ENCODE results near the gene RGS7BP. TPM values are rescaled to one million over a fixed set of nuclear protein-coding genes. Genes with fewer than 3 reads are reported as not detected.

RGS7BP gene
- total and polyA plus RNA-seq, 2 experiments from 2014 or later: 3.3 to 5.4 TPM

- H3K4me1 Mint-ChIP-seq: peaks cover 8% of the 10 kb centered on the region
- no peak overlapping the region for H3K27ac ChIP-seq (ENCODE audit: low read depth)
- no peaks in the 10 kb centered on the region for H3K79me2 ChIP-seq (replicated peaks; ENCODE audit: insufficient read depth)
Observed at GRCh38 chr5:64534033-64534432, 28.2 kb downstream of the RGS7BP start.

More at GRCh38 chr5:64534033-64534432, 28.2 kb downstream of the RGS7BP start:
- H3K9me3 Mint-ChIP-seq: no peaks in the 10 kb centered on the region
- no peaks in the 10 kb centered on the region for H3K27me3 ChIP-seq (ENCODE audit: insufficient read depth)
- H3F3A ChIP-seq (replicated peaks; ENCODE audit: low read depth): no peaks in the 10 kb centered on the region
- no peak overlapping the region for H2AFZ ChIP-seq
- no peaks in the 10 kb centered on the region for H3K36me3 Mint-ChIP-seq (ENCODE audit: low read depth)
- H3K27ac Mint-ChIP-seq: no peak overlapping the region
- no peak for TF ChIP-seq POLR2AphosphoS5 (IDR thresholded peaks at IDR 0.05; ENCODE audit: low read depth)
- TF ChIP-seq EZH2phosphoT487 (IDR thresholded peaks at IDR 0.05; ENCODE audit: unreplicated experiment): no peak
- TF ChIP-seq NANOG (IDR thresholded peaks at IDR 0.05; ENCODE audit: borderline replicate concordance): no peak
- TF ChIP-seq ZNF114 (CRISPR knock-in tag; IDR thresholded peaks at IDR 0.05): no peak
- TF ChIP-seq CTCF (conservative IDR thresholded peaks at IDR 0.05; ENCODE audit: low read depth in 2 of 2): no peak
- TF ChIP-seq, protein P1, sequence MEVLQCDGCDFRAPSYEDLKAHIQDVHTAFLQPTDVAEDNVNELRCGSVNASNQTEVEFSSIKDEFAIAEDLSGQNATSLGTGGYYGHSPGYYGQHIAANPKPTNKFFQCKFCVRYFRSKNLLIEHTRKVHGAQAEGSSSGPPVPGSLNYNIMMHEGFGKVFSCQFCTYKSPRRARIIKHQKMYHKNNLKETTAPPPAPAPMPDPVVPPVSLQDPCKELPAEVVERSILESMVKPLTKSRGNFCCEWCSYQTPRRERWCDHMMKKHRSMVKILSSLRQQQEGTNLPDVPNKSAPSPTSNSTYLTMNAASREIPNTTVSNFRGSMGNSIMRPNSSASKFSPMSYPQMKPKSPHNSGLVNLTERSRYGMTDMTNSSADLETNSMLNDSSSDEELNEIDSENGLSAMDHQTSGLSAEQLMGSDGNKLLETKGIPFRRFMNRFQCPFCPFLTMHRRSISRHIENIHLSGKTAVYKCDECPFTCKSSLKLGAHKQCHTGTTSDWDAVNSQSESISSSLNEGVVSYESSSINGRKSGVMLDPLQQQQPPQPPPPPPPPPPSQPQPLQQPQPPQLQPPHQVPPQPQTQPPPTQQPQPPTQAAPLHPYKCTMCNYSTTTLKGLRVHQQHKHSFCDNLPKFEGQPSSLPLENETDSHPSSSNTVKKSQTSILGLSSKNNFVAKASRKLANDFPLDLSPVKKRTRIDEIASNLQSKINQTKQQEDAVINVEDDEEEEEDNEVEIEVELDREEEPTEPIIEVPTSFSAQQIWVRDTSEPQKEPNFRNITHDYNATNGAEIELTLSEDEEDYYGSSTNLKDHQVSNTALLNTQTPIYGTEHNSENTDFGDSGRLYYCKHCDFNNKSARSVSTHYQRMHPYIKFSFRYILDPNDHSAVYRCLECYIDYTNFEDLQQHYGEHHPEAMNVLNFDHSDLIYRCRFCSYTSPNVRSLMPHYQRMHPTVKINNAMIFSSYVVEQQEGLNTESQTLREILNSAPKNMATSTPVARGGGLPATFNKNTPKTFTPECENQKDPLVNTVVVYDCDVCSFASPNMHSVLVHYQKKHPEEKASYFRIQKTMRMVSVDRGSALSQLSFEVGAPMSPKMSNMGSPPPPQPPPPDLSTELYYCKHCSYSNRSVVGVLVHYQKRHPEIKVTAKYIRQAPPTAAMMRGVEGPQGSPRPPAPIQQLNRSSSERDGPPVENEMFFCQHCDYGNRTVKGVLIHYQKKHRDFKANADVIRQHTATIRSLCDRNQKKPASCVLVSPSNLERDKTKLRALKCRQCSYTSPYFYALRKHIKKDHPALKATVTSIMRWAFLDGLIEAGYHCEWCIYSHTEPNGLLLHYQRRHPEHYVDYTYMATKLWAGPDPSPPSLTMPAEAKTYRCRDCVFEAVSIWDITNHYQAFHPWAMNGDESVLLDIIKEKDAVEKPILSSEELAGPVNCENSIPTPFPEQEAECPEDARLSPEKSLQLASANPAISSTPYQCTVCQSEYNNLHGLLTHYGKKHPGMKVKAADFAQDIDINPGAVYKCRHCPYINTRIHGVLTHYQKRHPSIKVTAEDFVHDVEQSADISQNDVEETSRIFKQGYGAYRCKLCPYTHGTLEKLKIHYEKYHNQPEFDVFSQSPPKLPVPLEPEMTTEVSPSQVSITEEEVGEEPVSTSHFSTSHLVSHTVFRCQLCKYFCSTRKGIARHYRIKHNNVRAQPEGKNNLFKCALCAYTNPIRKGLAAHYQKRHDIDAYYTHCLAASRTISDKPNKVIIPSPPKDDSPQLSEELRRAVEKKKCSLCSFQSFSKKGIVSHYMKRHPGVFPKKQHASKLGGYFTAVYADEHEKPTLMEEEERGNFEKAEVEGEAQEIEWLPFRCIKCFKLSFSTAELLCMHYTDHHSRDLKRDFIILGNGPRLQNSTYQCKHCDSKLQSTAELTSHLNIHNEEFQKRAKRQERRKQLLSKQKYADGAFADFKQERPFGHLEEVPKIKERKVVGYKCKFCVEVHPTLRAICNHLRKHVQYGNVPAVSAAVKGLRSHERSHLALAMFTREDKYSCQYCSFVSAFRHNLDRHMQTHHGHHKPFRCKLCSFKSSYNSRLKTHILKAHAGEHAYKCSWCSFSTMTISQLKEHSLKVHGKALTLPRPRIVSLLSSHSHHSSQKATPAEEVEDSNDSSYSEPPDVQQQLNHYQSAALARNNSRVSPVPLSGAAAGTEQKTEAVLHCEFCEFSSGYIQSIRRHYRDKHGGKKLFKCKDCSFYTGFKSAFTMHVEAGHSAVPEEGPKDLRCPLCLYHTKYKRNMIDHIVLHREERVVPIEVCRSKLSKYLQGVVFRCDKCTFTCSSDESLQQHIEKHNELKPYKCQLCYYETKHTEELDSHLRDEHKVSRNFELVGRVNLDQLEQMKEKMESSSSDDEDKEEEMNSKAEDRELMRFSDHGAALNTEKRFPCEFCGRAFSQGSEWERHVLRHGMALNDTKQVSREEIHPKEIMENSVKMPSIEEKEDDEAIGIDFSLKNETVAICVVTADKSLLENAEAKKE (CRISPR knock-in tag; IDR thresholded peaks at IDR 0.05): no peak
- no peak for TF ChIP-seq JUNB (IDR thresholded peaks at IDR 0.05; ENCODE audit: unreplicated experiment)
- TF ChIP-seq STAT1 (IDR thresholded peaks at IDR 0.05; ENCODE audit: unreplicated experiment): no peak
- TF ChIP-seq EZH2 (IDR thresholded peaks at IDR 0.05; ENCODE audit: low read depth, unreplicated experiment): no peak
- TF ChIP-seq, protein P2, sequence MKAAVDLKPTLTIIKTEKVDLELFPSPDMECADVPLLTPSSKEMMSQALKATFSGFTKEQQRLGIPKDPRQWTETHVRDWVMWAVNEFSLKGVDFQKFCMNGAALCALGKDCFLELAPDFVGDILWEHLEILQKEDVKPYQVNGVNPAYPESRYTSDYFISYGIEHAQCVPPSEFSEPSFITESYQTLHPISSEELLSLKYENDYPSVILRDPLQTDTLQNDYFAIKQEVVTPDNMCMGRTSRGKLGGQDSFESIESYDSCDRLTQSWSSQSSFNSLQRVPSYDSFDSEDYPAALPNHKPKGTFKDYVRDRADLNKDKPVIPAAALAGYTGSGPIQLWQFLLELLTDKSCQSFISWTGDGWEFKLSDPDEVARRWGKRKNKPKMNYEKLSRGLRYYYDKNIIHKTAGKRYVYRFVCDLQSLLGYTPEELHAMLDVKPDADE (IDR thresholded peaks at IDR 0.05): no peak
- TF ChIP-seq, protein P3, sequence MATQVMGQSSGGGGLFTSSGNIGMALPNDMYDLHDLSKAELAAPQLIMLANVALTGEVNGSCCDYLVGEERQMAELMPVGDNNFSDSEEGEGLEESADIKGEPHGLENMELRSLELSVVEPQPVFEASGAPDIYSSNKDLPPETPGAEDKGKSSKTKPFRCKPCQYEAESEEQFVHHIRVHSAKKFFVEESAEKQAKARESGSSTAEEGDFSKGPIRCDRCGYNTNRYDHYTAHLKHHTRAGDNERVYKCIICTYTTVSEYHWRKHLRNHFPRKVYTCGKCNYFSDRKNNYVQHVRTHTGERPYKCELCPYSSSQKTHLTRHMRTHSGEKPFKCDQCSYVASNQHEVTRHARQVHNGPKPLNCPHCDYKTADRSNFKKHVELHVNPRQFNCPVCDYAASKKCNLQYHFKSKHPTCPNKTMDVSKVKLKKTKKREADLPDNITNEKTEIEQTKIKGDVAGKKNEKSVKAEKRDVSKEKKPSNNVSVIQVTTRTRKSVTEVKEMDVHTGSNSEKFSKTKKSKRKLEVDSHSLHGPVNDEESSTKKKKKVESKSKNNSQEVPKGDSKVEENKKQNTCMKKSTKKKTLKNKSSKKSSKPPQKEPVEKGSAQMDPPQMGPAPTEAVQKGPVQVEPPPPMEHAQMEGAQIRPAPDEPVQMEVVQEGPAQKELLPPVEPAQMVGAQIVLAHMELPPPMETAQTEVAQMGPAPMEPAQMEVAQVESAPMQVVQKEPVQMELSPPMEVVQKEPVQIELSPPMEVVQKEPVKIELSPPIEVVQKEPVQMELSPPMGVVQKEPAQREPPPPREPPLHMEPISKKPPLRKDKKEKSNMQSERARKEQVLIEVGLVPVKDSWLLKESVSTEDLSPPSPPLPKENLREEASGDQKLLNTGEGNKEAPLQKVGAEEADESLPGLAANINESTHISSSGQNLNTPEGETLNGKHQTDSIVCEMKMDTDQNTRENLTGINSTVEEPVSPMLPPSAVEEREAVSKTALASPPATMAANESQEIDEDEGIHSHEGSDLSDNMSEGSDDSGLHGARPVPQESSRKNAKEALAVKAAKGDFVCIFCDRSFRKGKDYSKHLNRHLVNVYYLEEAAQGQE (IDR thresholded peaks at IDR 0.05; ENCODE audit: unreplicated experiment): no peak
- no peak for TF ChIP-seq CREB1 (CRISPR knock-in tag; IDR thresholded peaks at IDR 0.05; ENCODE audit: low read depth)
- no peak for TF ChIP-seq ZNF331 (CRISPR knock-in tag; IDR thresholded peaks at IDR 0.05; ENCODE audit: low read depth)
- no peaks in the 10 kb centered on the region for H3K27me3 Mint-ChIP-seq (ENCODE audit: insufficient read depth, low read depth, poor library complexity)
- H3K36me3 ChIP-seq (ENCODE audit: insufficient read depth): no peaks in the 10 kb centered on the region
- DNase-seq (ENCODE audit: low spot score) (no peak), ATAC-seq (no peak)
- H3K4me3 ChIP-seq: no peak overlapping the region
- peaks cover 18% of the 10 kb centered on the region for H3K4me1 ChIP-seq (ENCODE audit: insufficient read depth)
- no peak overlapping the region for H3K4me2 ChIP-seq
- H4K20me1 ChIP-seq (replicated peaks; ENCODE audit: insufficient read depth): no peaks in the 10 kb centered on the region
- no peak overlapping the region for H3K4me3 Mint-ChIP-seq
- 0 out of 2 replicates have a peak, but pooled peaks cover 3% of the 10 kb centered on the region for H3K9me2 ChIP-seq (ENCODE audit: insufficient read depth)

Measured in GM23338 (cell line).